GM12878 (cell line): ENCODE data around the gene CACUL1. TPM values are rescaled to one million over a fixed set of nuclear protein-coding genes. Genes with fewer than 3 reads are reported as not detected.

ENCODE experiments used
- ATAC-seq: fragments of 200-7000 bp; cut with Tn5 transposase; 3 replicates; pipeline ENCODE4 v1.9.1; 2020; ENCODE audit warnings: mild to moderate bottlenecking, moderate library complexity
- BruUV-seq: library from RNA; stranded (reverse); fragments of 400-500 nt; replicated peaks from 2 replicates; lab custom pipeline; 2021; lab: Mats Ljungman, UMichigan
- CTCF ChIA-PET: fragments of 300-600 bp; sonication (Branson Sonifier 250); formaldehyde crosslinking; extraction: SDS; loops from one replicate; lab custom pipeline; 2021; ENCODE audit warnings: inconsistent platforms; lab: Yijun Ruan, JAX
- POLR2A ChIA-PET: fragments of 350-600 bp; formaldehyde crosslinking; extraction: SDS; loops from one replicate; lab custom pipeline; 2021; ENCODE audit warnings: inconsistent platforms; lab: Charles Lee
- RAD21 ChIA-PET: fragments of 300-600 bp; sonication (Branson Sonifier 250); formaldehyde crosslinking; loops from one replicate; lab custom pipeline; 2023; ENCODE audit warnings: antibody characterized with exemption; ENCODE audit not compliant: unreplicated experiment; lab: Charles Lee
- SMC1A ChIA-PET: fragments of 300-600 bp; sonication (Branson Sonifier 250); formaldehyde crosslinking; loops from one replicate; lab custom pipeline; 2023; ENCODE audit not compliant: unreplicated experiment, uncharacterized antibody; lab: Charles Lee
- DNase-seq: peaks from one replicate; pipeline ENCODE4 v3.0.0-alpha.2; 2011; ENCODE audit warnings: low read depth, low spot score
- FAIRE-seq: peaks from 3 replicates; lab custom pipeline; 2011; peaks lifted over from hg19 to GRCh38; lab: Jason Lieb, UNC
- H2AFZ ChIP-seq: 2 replicates; pipeline ENCODE4 v1.6.0; 2011; ENCODE audit warnings: low read depth, low read length, control low read depth; ENCODE audit not compliant: control insufficient read depth
- H3K27ac ChIP-seq: 2 replicates; pipeline ENCODE4 v1.5.1; 2011; ENCODE audit warnings: control low read depth; ENCODE audit not compliant: control insufficient read depth, insufficient read depth
- H3K27me3 ChIP-seq, 2 experiments: replicated peaks in 1 of 2; 2 replicates each; pipeline versions ENCODE4 v1.6.0 to v1.6.1; 2011; ENCODE audit warnings: low read length in 1 of 2; ENCODE audit not compliant: control insufficient read depth in 2 of 2, insufficient read depth in 2 of 2
- H3K36me3 ChIP-seq, 2 experiments: 2 replicates each; pipeline ENCODE4 v1.5.1; 2011; ENCODE audit warnings: low read length in 1 of 2; ENCODE audit not compliant: control insufficient read depth in 2 of 2, insufficient read depth in 2 of 2
- H3K4me1 ChIP-seq: 2 replicates; pipeline ENCODE4 v1.6.1; 2011; ENCODE audit warnings: mild to moderate bottlenecking, low read length, moderate library complexity, mixed read lengths; ENCODE audit not compliant: control insufficient read depth, insufficient read depth
- H3K4me2 ChIP-seq: 2 replicates; pipeline ENCODE4 v1.6.0; 2011; ENCODE audit warnings: control low read depth; ENCODE audit not compliant: control insufficient read depth, insufficient read depth
- H3K4me3 ChIP-seq: fragments of 200-600 bp; sonication (generic); 2 replicates; pipeline ENCODE4 v1.5.1; 2016
- H3K79me2 ChIP-seq: 2 replicates; pipeline ENCODE4 v1.6.0; 2011; ENCODE audit warnings: low read length; ENCODE audit not compliant: control insufficient read depth, insufficient read depth
- H3K9ac ChIP-seq: 2 replicates; pipeline ENCODE4 v1.8.0; 2011; ENCODE audit warnings: low read length, control low read depth, mixed read lengths; ENCODE audit not compliant: control insufficient read depth, insufficient read depth
- H3K9me3 ChIP-seq: replicated peaks from 3 replicates; pipeline ENCODE4 v1.5.1; 2011; ENCODE audit warnings: mild to moderate bottlenecking, low read length; ENCODE audit not compliant: control insufficient read depth, insufficient read depth
- H4K20me1 ChIP-seq: 2 replicates; pipeline ENCODE4 v1.6.0; 2011; ENCODE audit not compliant: control insufficient read depth, insufficient read depth
- BCL11A ChIP-seq: IDR thresholded peaks from 2 replicates; pipeline ENCODE4 v1.6.1; 2011; ENCODE audit warnings: low read depth, low read length
- CHD1 ChIP-seq: IDR thresholded peaks from 2 replicates; pipeline ENCODE4 v1.6.1; 2012; ENCODE audit warnings: low read depth, low read length, improper control_type of control experiment
- CTCF ChIP-seq, 3 experiments: IDR thresholded peaks in 2 of 3; conservative IDR thresholded peaks in 1 of 3; 2 replicates each; pipeline ENCODE4 v1.5.1; 2011; ENCODE audit warnings: low read depth in 3 of 3, low read length in 3 of 3, mild to moderate bottlenecking in 3 of 3, control low read depth in 2 of 3, moderate library complexity in 2 of 3, inconsistent platforms in 1 of 3, mixed read lengths in 1 of 3; ENCODE audit not compliant: control insufficient read depth in 2 of 3, insufficient read depth in 1 of 3; ENCODE audit errors: extremely low read depth in 1 of 3
- E4F1 ChIP-seq: fragments of 450-650 bp; IDR thresholded peaks from 2 replicates; pipeline ENCODE4 v1.6.1; 2018; ENCODE audit warnings: borderline replicate concordance, mild to moderate bottlenecking; ENCODE audit not compliant: partially characterized antibody
- EED ChIP-seq: sonication (generic); IDR thresholded peaks from 2 replicates; pipeline ENCODE4 v1.6.1; 2016; ENCODE audit warnings: antibody characterized with exemption, low read depth
- HDAC2 ChIP-seq: fragments of 200-600 bp; sonication (generic); IDR thresholded peaks from 2 replicates; pipeline ENCODE4 v1.6.1; 2017
- HDAC6 ChIP-seq: fragments of 200-600 bp; sonication (generic); IDR thresholded peaks from one replicate; pipeline ENCODE4 v1.8.0; 2017; ENCODE audit warnings: antibody characterized with exemption; ENCODE audit not compliant: unreplicated experiment
- JUND ChIP-seq: IDR thresholded peaks from 2 replicates; pipeline ENCODE4 v1.6.1; 2012; ENCODE audit warnings: low read depth, mild to moderate bottlenecking, low read length, improper control_type of control experiment, moderate library complexity
- NBN ChIP-seq: fragments of 450-650 bp; IDR thresholded peaks from 2 replicates; pipeline ENCODE4 v1.6.1; 2016
- RAD21 ChIP-seq: IDR thresholded peaks from 2 replicates; pipeline ENCODE4 v1.6.1; 2011; ENCODE audit warnings: mild to moderate bottlenecking, low read depth, low read length, moderate library complexity; ENCODE audit not compliant: insufficient read depth
- SIX5 ChIP-seq: IDR thresholded peaks from 2 replicates; pipeline ENCODE4 v1.6.1; 2011; ENCODE audit warnings: mild to moderate bottlenecking, low read depth, low read length, moderate library complexity; ENCODE audit not compliant: severe bottlenecking
- SMARCA5 ChIP-seq: fragments of 450-650 bp; IDR thresholded peaks from 2 replicates; pipeline ENCODE4 v1.6.1; 2017; ENCODE audit warnings: mild to moderate bottlenecking
- SPI1 ChIP-seq: IDR thresholded peaks from 2 replicates; pipeline ENCODE4 v1.6.1; 2011; ENCODE audit warnings: low read depth, mild to moderate bottlenecking, low read length, moderate library complexity, borderline replicate concordance; ENCODE audit not compliant: insufficient read depth
- YBX1 ChIP-seq: fragments of 450-650 bp; IDR thresholded peaks from 2 replicates; pipeline ENCODE4 v1.6.1; 2016; ENCODE audit warnings: antibody characterized with exemption
- ZNF592 ChIP-seq: fragments of 450-650 bp; IDR thresholded peaks from 2 replicates; pipeline ENCODE4 v1.6.1; 2017; ENCODE audit warnings: mild to moderate bottlenecking, moderate library complexity
- WGBS: methylation state at CpG from one replicate; pipeline ENCODE4 v1.1.6; 2016; ENCODE audit warnings: low lambda C conversion rate; ENCODE audit not compliant: insufficient replicate concordance, insufficient coverage; ENCODE audit errors: missing lambda C conversion rate; 5-methylcytosine and 5-hydroxymethylcytosine counted together
- in situ Hi-C: fragments of 300-500 bp; cut with MboI; formaldehyde crosslinking; loops from 9 replicates; pipeline ENCODE4 v1.14.3; 2018; ENCODE audit warnings: mixed read lengths
- intact Hi-C: fragments of 100-400 bp; cut with micrococcal nuclease; formaldehyde crosslinking; loops from one replicate; pipeline ENCODE4 v1.14.2; 2022; ENCODE audit not compliant: unreplicated experiment
- polyA plus RNA-seq, 11 experiments: library from polyadenylated mRNA; depleted of rRNA in 4 of 11; unstranded in 6 of 11; stranded (reverse) in 5 of 11; fragments of >200 nt; fragmentation: Nextera tagmentation in 4 of 11; fragmentation: Illumina TruSeq in 1 of 11; extraction: Ambion mirVana in 4 of 11; extraction: Trizol in 1 of 11; gene quantifications; 1 replicate in 1 of 11; 2 replicates in 10 of 11; pipeline versions ENCODE4 v1.2.1 to v1.2.3, GENCODE V29; 2011 to 2016; ENCODE audit warnings: inconsistent platforms in 2 of 11, missing spikeins in 2 of 11, low read depth in 1 of 11
- total RNA-seq, 4 experiments: library from RNA; depleted of rRNA in 3 of 4; stranded (reverse); fragments of >200 nt in 3 of 4; fragmentation: Illumina TruSeq in 1 of 4; extraction: Trizol in 1 of 4; gene quantifications; 2 replicates each; pipeline versions ENCODE4 v1.2.1 to v1.2.3, GENCODE V29; 2013 to 2021

The CACUL1 gene
- total and polyA plus RNA-seq, 10 of the 15 experiments (the other 5 are each of a cell fraction or from before 2014, with no cell fraction given): 7.4 to 23.2 (median 13.0) TPM

GRCh38 chr10:118672766-118673715 is 81.7 kb downstream of the CACUL1 start:
- RAD21 ChIA-PET: no interaction called here
- FAIRE-seq: no peak
- Histone ChIP-seq H3K9me3 (no peaks in the 10 kb centered on the region), H3K27me3 (no peaks in the 10 kb centered on the region), H2AFZ (no peak overlapping the region), H3K79me2 (no peaks in the 10 kb centered on the region), H3K27ac (no peak overlapping the region), H3K9ac (no peak overlapping the region), H3K4me2 (no peak overlapping the region), H4K20me1 (no peaks in the 10 kb centered on the region; the same call in 1 of the 2 replicates), H3K4me3 (no peak overlapping the region), H3K36me3 (no peaks in the 10 kb centered on the region), H3K4me1 (no peaks in the 10 kb centered on the region)
- CTCF ChIA-PET: interaction anchor here (1.8 kb wide), 1 partner anchor 104 kb away, joined by 5 read pairs; no protein-coding TSS in a partner anchor
- POLR2A ChIA-PET: no interaction called here
- ATAC-seq: no peak
- 90% methylated on average over 11 of the region's 11 CpGs for WGBS
- SMC1A ChIA-PET: no interaction called here
- BruUV-seq: no TSS peak
- DNase-seq: no peak
- intact Hi-C loops: no loop called here
- in situ Hi-C loops: no loop called here
- no peak for TF ChIP-seq YBX1
- no peak for TF ChIP-seq HDAC6
- TF ChIP-seq BCL11A: no peak
- TF ChIP-seq CHD1: no peak
- no peak for TF ChIP-seq SPI1
- no peak for TF ChIP-seq EED
- no peak for TF ChIP-seq HDAC2
- no peak for TF ChIP-seq CTCF (IDR thresholded peaks at IDR 0.05 in 2 of 3, conservative IDR thresholded peaks at IDR 0.05 in 1 of 3; ENCODE audit: control insufficient read depth in 2 of 3, extremely low read depth in 1 of 3, insufficient read depth in 1 of 3, low read depth in 3 of 3, low read length in 3 of 3)
- TF ChIP-seq E4F1: no peak
- TF ChIP-seq SIX5: no peak
- no peak for TF ChIP-seq JUND
- no peak for TF ChIP-seq ZNF592
- no peak for TF ChIP-seq NBN
- TF ChIP-seq SMARCA5: no peak
- no peak for TF ChIP-seq RAD21
